ENCODE results near the gene EYS. TPM values are rescaled to one million over a fixed set of nuclear protein-coding genes. Genes with fewer than 3 reads are reported as not detected.

Gene EYS
- total and polyA plus RNA-seq, 2 of the 8 experiments (the other 6 are each of a cell fraction or from before 2014, with no cell fraction given), result 0.05 to 0.13 TPM

DNA sequence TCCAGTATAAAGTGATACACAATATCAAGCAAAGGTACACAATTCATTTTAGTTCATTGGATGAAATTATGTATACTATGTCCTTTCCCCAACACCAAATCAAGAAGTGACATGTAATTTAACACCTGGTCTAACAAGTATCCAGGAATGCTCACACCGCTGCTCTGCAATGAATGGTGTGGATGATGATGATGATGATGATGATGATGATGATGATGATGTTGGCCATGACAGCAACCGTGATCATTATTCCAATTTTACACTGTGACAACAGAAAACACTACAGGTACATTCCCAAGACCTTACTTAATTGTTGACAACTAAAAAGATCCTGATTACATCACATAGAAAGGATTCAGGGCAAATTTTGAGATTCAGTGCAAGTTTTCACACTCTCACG, 1449.4 kb downstream of the EYS start:
- no peak overlapping the region for H3K18ac ChIP-seq (ENCODE audit: extremely low read depth, low read length)
- 66% methylated on average over 3 of the region's 3 CpGs; no CpG with 5 or more reads in 1 of the 2 experiments for WGBS, 2 experiments (ENCODE audit: extremely low coverage in 1 of 2, insufficient coverage in 1 of 2, insufficient read length in 1 of 2, insufficient replicate concordance in 2 of 2, low coverage in 1 of 2, low lambda C conversion rate in 2 of 2, missing lambda C conversion rate in 1 of 2)
- no peak overlapping the region for H2BK15ac ChIP-seq (ENCODE audit: low read length)
- no peak overlapping the region for H2BK12ac ChIP-seq (ENCODE audit: low read depth, low read length)
- no peaks in the 10 kb centered on the region for H3K79me2 ChIP-seq (ENCODE audit: control insufficient read depth in 1 of 2, insufficient read depth in 2 of 2, low read length in 2 of 2)
- no peak overlapping the region for H3K9ac ChIP-seq (replicated peaks in 1 of 4; ENCODE audit: extremely low read depth in 1 of 4, low read depth in 3 of 4, low read length in 3 of 4)
- CTCF ChIA-PET (ENCODE audit: partially characterized antibody), result interaction anchor here (0.6 to 1.3 kb wide), 2 partner anchors 9 to 242 kb away, joined by 3 to 4 read pairs; no protein-coding TSS in a partner anchor
- H3K56ac ChIP-seq (replicated peaks; ENCODE audit: insufficient read length, low read depth, low read length), result no peak overlapping the region
- no peaks in the 10 kb centered on the region for H4K20me1 ChIP-seq (replicated peaks in 1 of 2; ENCODE audit: control insufficient read depth in 1 of 2, insufficient read depth in 2 of 2, low read length in 2 of 2)
- H3K23me2 ChIP-seq (ENCODE audit: low read depth, low read length), result no peaks in the 10 kb centered on the region; the same call in 1 of the 2 replicates
- no peak overlapping the region for H2BK120ac ChIP-seq (replicated peaks; ENCODE audit: low read depth, low read length)
- no peak overlapping the region for H4K5ac ChIP-seq (ENCODE audit: insufficient read length, low read depth, low read length)
- no peaks in the 10 kb centered on the region for H3K79me1 ChIP-seq (ENCODE audit: low read depth, low read length)
- DNase-seq (ENCODE audit: low read depth in 1 of 2, low spot score in 2 of 2) (no peak), FAIRE-seq (no peak)
- H3K14ac ChIP-seq (ENCODE audit: insufficient read length), result no peak overlapping the region
- POLR2A ChIA-PET (ENCODE audit: partially characterized antibody), result no interaction called here
- H3K4me3 ChIP-seq (ENCODE audit: extremely low read depth in 1 of 4, insufficient read depth in 2 of 4, low read depth in 3 of 4, low read length in 4 of 4), result no peak overlapping the region
- no peak overlapping the region for H2BK5ac ChIP-seq (ENCODE audit: low read depth, low read length)
- H3K4ac ChIP-seq (replicated peaks; ENCODE audit: insufficient read length, low read depth, low read length), result no peak overlapping the region
- no peak overlapping the region for H3K4me2 ChIP-seq (ENCODE audit: insufficient read depth in 1 of 2, low read depth in 2 of 2, low read length in 2 of 2)
- H3K27ac ChIP-seq (ENCODE audit: low read depth, low read length), result no peak overlapping the region
- no peaks in the 10 kb centered on the region for H3K27me3 ChIP-seq (replicated peaks in 1 of 4; ENCODE audit: control insufficient read depth in 3 of 4, extremely low read depth in 1 of 4, insufficient read depth in 3 of 4, low read length in 3 of 4)
- no peaks in the 10 kb centered on the region for H3K9me3 ChIP-seq (ENCODE audit: insufficient read depth in 2 of 2, low read depth in 1 of 2, low read length in 1 of 2)
- H3K36me3 ChIP-seq (ENCODE audit: control insufficient read depth in 2 of 4, insufficient read depth in 4 of 4, low read length in 3 of 4), result no peaks in the 10 kb centered on the region
- no peak overlapping the region for H2BK20ac ChIP-seq (ENCODE audit: low read length)
- peaks cover 0 to 3% (median 1%) of the 10 kb centered on the region in 4 experiments; a peak in 3 of 7 replicates for H3K4me1 ChIP-seq (replicated peaks in 1 of 4; ENCODE audit: control insufficient read depth in 3 of 4, insufficient read depth in 4 of 4, low read length in 3 of 4)
- H2AFZ ChIP-seq (ENCODE audit: low read length), result no peak overlapping the region
- no peak overlapping the region for H4K91ac ChIP-seq (replicated peaks; ENCODE audit: insufficient read length, low read length)
- no peak overlapping the region for H4K8ac ChIP-seq (ENCODE audit: extremely low read depth, insufficient read depth, low read length)
- no peak overlapping the region for H3K23ac ChIP-seq (ENCODE audit: insufficient read length)
- no peak overlapping the region for H2AK5ac ChIP-seq (ENCODE audit: low read depth, low read length)
- no peak for TF ChIP-seq YY1 (IDR thresholded peaks at IDR 0.05; ENCODE audit: low read depth, low read length)
- TF ChIP-seq POLR2AphosphoS5 (IDR thresholded peaks at IDR 0.05; ENCODE audit: low read depth, low read length), result no peak
- TF ChIP-seq MAFK (IDR thresholded peaks at IDR 0.05; ENCODE audit: low read depth, low read length), result no peak
- TF ChIP-seq BCL11A (IDR thresholded peaks at IDR 0.05; ENCODE audit: low read depth in 2 of 2, low read length in 2 of 2), result no peak
- no peak for TF ChIP-seq SP1 (IDR thresholded peaks at IDR 0.05; ENCODE audit: low read depth, low read length)
- no peak for TF ChIP-seq ATF3 (IDR thresholded peaks at IDR 0.05; ENCODE audit: insufficient read depth, low read depth, low read length)
- no peak for TF ChIP-seq TAF1 (IDR thresholded peaks at IDR 0.05; ENCODE audit: low read depth, low read length)
- no peak for TF ChIP-seq POU5F1 (IDR thresholded peaks at IDR 0.05; ENCODE audit: low read depth, low read length)
- no peak for TF ChIP-seq BACH1 (IDR thresholded peaks at IDR 0.05; ENCODE audit: low read length)
- no peak for TF ChIP-seq PHF8 (conservative IDR thresholded peaks at IDR 0.05; ENCODE audit: low read depth, low read length)
- TF ChIP-seq E2F6 (IDR thresholded peaks at IDR 0.05), result no peak
- no peak for TF ChIP-seq KDM4A (IDR thresholded peaks at IDR 0.05; ENCODE audit: low read depth, low read length, severe bottlenecking)
- TF ChIP-seq, protein P1, sequence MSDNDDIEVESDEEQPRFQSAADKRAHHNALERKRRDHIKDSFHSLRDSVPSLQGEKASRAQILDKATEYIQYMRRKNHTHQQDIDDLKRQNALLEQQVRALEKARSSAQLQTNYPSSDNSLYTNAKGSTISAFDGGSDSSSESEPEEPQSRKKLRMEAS (IDR thresholded peaks at IDR 0.05), result no peak

All from H1 (cell line).